H1 (cell line): Measurements from ENCODE around the gene RTF1. TPM values are rescaled to one million over a fixed set of nuclear protein-coding genes. Genes with fewer than 3 reads are reported as not detected.

Experiments
- CTCF ChIA-PET: fragments of 300-600 bp; sonication (Branson Sonifier 250); formaldehyde crosslinking; loops from one replicate; lab custom pipeline; 2021; ENCODE audit not compliant: partially characterized antibody; lab: Charles Lee
- POLR2A ChIA-PET: fragments of 300-600 bp; sonication (Branson Sonifier 250); formaldehyde crosslinking; loops from one replicate; lab custom pipeline; 2021; ENCODE audit warnings: inconsistent platforms; ENCODE audit not compliant: partially characterized antibody; lab: Charles Lee
- DNase-seq, 2 experiments: peaks; one replicate each; pipeline versions ENCODE4 v3.0.0 to v3.0.0-alpha.2; 2010 to 2022; ENCODE audit warnings: low spot score in 2 of 2, low read depth in 1 of 2, mixed read lengths in 1 of 2
- FAIRE-seq: peaks from 2 replicates; lab custom pipeline; 2011; peaks lifted over from hg19 to GRCh38; lab: Jason Lieb, UNC
- H2AFZ ChIP-seq: 2 replicates; pipeline ENCODE4 v1.8.1; 2012; ENCODE audit warnings: low read length, inconsistent platforms
- H2AK5ac ChIP-seq: 2 replicates; pipeline ENCODE4 v1.6.1; 2013; ENCODE audit warnings: low read depth, low read length
- H2BK120ac ChIP-seq: replicated peaks from 2 replicates; pipeline ENCODE3; 2013; ENCODE audit warnings: low read depth, low read length, inconsistent platforms
- H2BK12ac ChIP-seq: 2 replicates; pipeline ENCODE4 v1.6.1; 2013; ENCODE audit warnings: low read depth, low read length
- H2BK15ac ChIP-seq: 2 replicates; pipeline ENCODE4 v1.6.1; 2013; ENCODE audit warnings: low read length
- H2BK20ac ChIP-seq: 2 replicates; pipeline ENCODE4 v1.6.1; 2013; ENCODE audit warnings: low read length
- H2BK5ac ChIP-seq: 2 replicates; pipeline ENCODE4 v1.6.1; 2013; ENCODE audit warnings: low read depth, low read length
- H3K14ac ChIP-seq: 2 replicates; pipeline ENCODE4 v1.6.1; 2013; ENCODE audit warnings: inconsistent platforms; ENCODE audit not compliant: insufficient read length
- H3K18ac ChIP-seq: 2 replicates; pipeline ENCODE4 v1.6.1; 2013; ENCODE audit warnings: low read length; ENCODE audit errors: extremely low read depth
- H3K23ac ChIP-seq: 2 replicates; pipeline ENCODE4 v1.6.1; 2013; ENCODE audit warnings: inconsistent platforms; ENCODE audit not compliant: insufficient read length
- H3K23me2 ChIP-seq: 2 replicates; pipeline ENCODE4 v1.6.1; 2013; ENCODE audit warnings: low read depth, low read length
- H3K27ac ChIP-seq: 2 replicates; pipeline ENCODE4 v1.6.1; 2011; ENCODE audit warnings: low read depth, low read length, inconsistent platforms
- H3K27me3 ChIP-seq, 4 experiments: replicated peaks in 1 of 4; 1 replicate in 1 of 4; 2 replicates in 3 of 4; pipeline versions ENCODE4 v1.6.1 to v1.8.1; 2011 to 2013; ENCODE audit warnings: low read length in 3 of 4, mild to moderate bottlenecking in 3 of 4, inconsistent platforms in 2 of 4, mixed read lengths in 2 of 4, moderate library complexity in 1 of 4; ENCODE audit not compliant: control insufficient read depth in 3 of 4, insufficient read depth in 3 of 4; ENCODE audit errors: extremely low read depth in 1 of 4
- H3K36me3 ChIP-seq, 4 experiments: 2 replicates each; pipeline versions ENCODE4 v1.6.1 to v1.8.1; 2011 to 2013; ENCODE audit warnings: mild to moderate bottlenecking in 4 of 4, low read length in 3 of 4, moderate library complexity in 2 of 4, control low read depth in 1 of 4, inconsistent platforms in 1 of 4; ENCODE audit not compliant: insufficient read depth in 4 of 4, control insufficient read depth in 2 of 4
- H3K4ac ChIP-seq: replicated peaks from 2 replicates; pipeline ENCODE3; 2013; ENCODE audit warnings: low read length, low read depth, mixed read lengths, inconsistent platforms; ENCODE audit not compliant: insufficient read length
- H3K4me1 ChIP-seq, 4 experiments: replicated peaks in 1 of 4; 1 replicate in 1 of 4; 2 replicates in 3 of 4; pipeline versions ENCODE4 v1.6.1 to v1.8.1; 2011 to 2013; ENCODE audit warnings: low read length in 3 of 4, inconsistent platforms in 2 of 4, mixed read lengths in 1 of 4; ENCODE audit not compliant: insufficient read depth in 4 of 4, control insufficient read depth in 3 of 4
- H3K4me2 ChIP-seq, 2 experiments: 2 replicates each; pipeline versions ENCODE4 v1.6.1 to v1.8.1; 2011 to 2013; ENCODE audit warnings: low read depth in 2 of 2, low read length in 2 of 2, control low read depth in 1 of 2, inconsistent platforms in 1 of 2, mild to moderate bottlenecking in 1 of 2; ENCODE audit not compliant: insufficient read depth in 1 of 2
- H3K4me3 ChIP-seq, 4 experiments: fragments of 200-600, 300-600 bp in 1 of 4; sonication (generic), shearing (Covaris generic), sonication (Bioruptor Twin) in 1 of 4; 2 replicates each; pipeline versions ENCODE4 v1.5.1 to v1.8.1; 2011 to 2016; ENCODE audit warnings: low read length in 4 of 4, low read depth in 3 of 4, control low read depth in 2 of 4, inconsistent platforms in 2 of 4, mild to moderate bottlenecking in 2 of 4, mixed read lengths in 1 of 4, moderate library complexity in 1 of 4; ENCODE audit not compliant: insufficient read depth in 2 of 4; ENCODE audit errors: extremely low read depth in 1 of 4
- H3K56ac ChIP-seq: replicated peaks from 2 replicates; pipeline ENCODE3; 2013; ENCODE audit warnings: low read depth, mild to moderate bottlenecking, mixed read lengths, low read length, inconsistent platforms; ENCODE audit not compliant: insufficient read length
- H3K79me1 ChIP-seq: 2 replicates; pipeline ENCODE4 v1.6.1; 2013; ENCODE audit warnings: low read depth, low read length, control low read depth
- H3K79me2 ChIP-seq, 2 experiments: 2 replicates each; pipeline versions ENCODE4 v1.6.1 to v1.8.1; 2012 to 2013; ENCODE audit warnings: low read length in 2 of 2, mild to moderate bottlenecking in 2 of 2, inconsistent platforms in 1 of 2; ENCODE audit not compliant: insufficient read depth in 2 of 2, control insufficient read depth in 1 of 2
- H3K9ac ChIP-seq, 4 experiments: replicated peaks in 1 of 4; 1 replicate in 1 of 4; 2 replicates in 3 of 4; pipeline versions ENCODE4 v1.6.1 to v1.8.1; 2011 to 2013; ENCODE audit warnings: low read depth in 3 of 4, low read length in 3 of 4, control low read depth in 2 of 4, mild to moderate bottlenecking in 2 of 4, moderate library complexity in 2 of 4, inconsistent platforms in 1 of 4; ENCODE audit errors: extremely low read depth in 1 of 4
- H3K9me3 ChIP-seq, 2 experiments: 2 replicates each; pipeline versions ENCODE4 v1.6.1 to v1.8.1; 2012 to 2013; ENCODE audit warnings: mild to moderate bottlenecking in 2 of 2, moderate library complexity in 2 of 2, control low read depth in 1 of 2, inconsistent platforms in 1 of 2, low read depth in 1 of 2, low read length in 1 of 2, mixed read lengths in 1 of 2; ENCODE audit not compliant: insufficient read depth in 2 of 2
- H4K20me1 ChIP-seq, 2 experiments: replicated peaks in 1 of 2; 2 replicates each; pipeline versions ENCODE3 to v1.8.1; 2011 to 2013; ENCODE audit warnings: inconsistent platforms in 2 of 2, low read length in 2 of 2, mild to moderate bottlenecking in 1 of 2; ENCODE audit not compliant: insufficient read depth in 2 of 2, control insufficient read depth in 1 of 2
- H4K5ac ChIP-seq: 2 replicates; pipeline ENCODE4 v1.6.1; 2013; ENCODE audit warnings: low read length, low read depth, mixed read lengths, inconsistent platforms; ENCODE audit not compliant: insufficient read length
- H4K8ac ChIP-seq: 2 replicates; pipeline ENCODE4 v1.8.0; 2013; ENCODE audit warnings: mild to moderate bottlenecking, moderate library complexity, low read length, inconsistent platforms; ENCODE audit not compliant: insufficient read depth; ENCODE audit errors: extremely low read depth
- H4K91ac ChIP-seq: replicated peaks from 2 replicates; pipeline ENCODE3; 2013; ENCODE audit warnings: low read length, mixed read lengths, inconsistent platforms; ENCODE audit not compliant: insufficient read length
- FOSL1 ChIP-seq: IDR thresholded peaks from 2 replicates; pipeline ENCODE4 v1.6.1; 2011; ENCODE audit warnings: mild to moderate bottlenecking, low read depth, low read length, moderate library complexity; ENCODE audit not compliant: insufficient read depth
- WGBS, 2 experiments: shearing (Covaris generic) in 1 of 2; methylation state at CpG; one replicate each; pipeline versions ENCODE4 v1.1.6 to v1.1.7; 2013 to 2015; ENCODE audit warnings: low lambda C conversion rate in 2 of 2, mixed read lengths in 2 of 2, inconsistent platforms in 1 of 2, low coverage in 1 of 2, missing lambda C conversion rate in 1 of 2; ENCODE audit not compliant: insufficient replicate concordance in 2 of 2, insufficient coverage in 1 of 2, insufficient read length in 1 of 2; ENCODE audit errors: extremely low coverage in 1 of 2, missing lambda C conversion rate in 1 of 2; 5-methylcytosine and 5-hydroxymethylcytosine counted together
- polyA plus RNA-seq, 7 experiments: library from polyadenylated mRNA; depleted of rRNA in 3 of 7; stranded (reverse) in 5 of 7; unstranded in 2 of 7; fragments of >200 nt in 5 of 7; fragments of 200-250 nt in 2 of 7; gene quantifications; 1 replicate in 5 of 7; 2 replicates in 1 of 7; 4 replicates in 1 of 7; pipeline versions ENCODE4 v1.2.1 to v1.2.3, GENCODE V29; 2011 to 2013; ENCODE audit warnings: missing spikeins in 2 of 7, mixed read lengths in 2 of 7
- total RNA-seq: library from RNA; stranded (reverse); fragmentation: NEBNext Ultra II Directional; extraction: Animal tissue kit (Norgen Biotek cat#: 25700); gene quantifications from 2 replicates; pipeline ENCODE4 v1.2.1, GENCODE V29; 2021

RTF1 gene
- total and polyA plus RNA-seq, 2 of the 8 experiments (the other 6 are each of a cell fraction or from before 2014, with no cell fraction given), result 22.6 to 47.7 TPM

GRCh38 chr15:41473418-41473817 is 56.5 kb downstream of the RTF1 start:
- POLR2A ChIA-PET, result no interaction called here
- Histone ChIP-seq H3K36me3 (peaks cover 24 to 65% (median 54%) of the 10 kb centered on the region in 4 experiments), H2AK5ac (no peak overlapping the region), H3K79me1 (no peaks in the 10 kb centered on the region), H2BK120ac (no peak overlapping the region), H3K4me1 (no peaks in the 10 kb centered on the region), H3K9me3 (no peaks in the 10 kb centered on the region), H3K4me2 (no peak overlapping the region), H3K23me2 (no peaks in the 10 kb centered on the region), H2BK20ac (no peak overlapping the region), H3K4ac (no peak overlapping the region), H3K14ac (no peak overlapping the region), H3K27me3 (no peaks in the 10 kb centered on the region), H4K8ac (no peak overlapping the region), H4K5ac (no peak overlapping the region), H2BK15ac (no peak overlapping the region), H2BK12ac (no peak overlapping the region), H3K4me3 (no peak overlapping the region), H3K18ac (no peak overlapping the region), H2AFZ (no peak overlapping the region), H3K9ac (no peak overlapping the region), H4K91ac (no peak overlapping the region), H3K56ac (no peak overlapping the region), H3K79me2 (no peaks in the 10 kb centered on the region), H2BK5ac (no peak overlapping the region), H3K23ac (no peak overlapping the region), H3K27ac (no peak overlapping the region), H4K20me1 (peaks cover 0 to 3% of the 10 kb centered on the region in 2 experiments)
- WGBS, 2 experiments, result 99% methylated on average over 11 of the region's 11 CpGs; no CpG with 5 or more reads in 1 of the 2 experiments
- DNase-seq (no peak), FAIRE-seq (no peak)
- CTCF ChIA-PET, result interaction anchor here (0.6 to 2.3 kb wide), 3 partner anchors 8 to 34 kb away, joined by 3 to 10 read pairs (median 3); no protein-coding TSS in a partner anchor
- TF ChIP-seq FOSL1, result no peak
